K562 (cell line): ENCODE measurements around the gene BLOC1S4. TPM values are rescaled to one million over a fixed set of nuclear protein-coding genes. Genes with fewer than 3 reads are reported as not detected.

Experiments used
- ATAC-seq: fragments of 200-7000 bp; cut with Tn5 transposase; 3 replicates; pipeline ENCODE4 v1.9.1; 2020; ENCODE audit warnings: moderate library complexity
- BruUV-seq: library from RNA; stranded (reverse); fragments of 400-500 nt; replicated peaks from 2 replicates; lab custom pipeline; 2021; lab: Mats Ljungman, UMichigan
- CTCF ChIA-PET: fragments of 300-600 bp; formaldehyde crosslinking; extraction: SDS; loops from one replicate; lab custom pipeline; 2021; ENCODE audit warnings: low intra/inter-chr PET ratio; lab: Yijun Ruan, JAX
- POLR2A ChIA-PET: fragments of 300-600, 350-650 bp; sonication (Branson Sonifier 250); formaldehyde crosslinking; extraction: SDS; loops from one replicate; lab custom pipeline; 2021; ENCODE audit warnings: antibody characterized with exemption, inconsistent platforms; lab: Yijun Ruan, JAX
- DNase-seq, 4 experiments: peaks; one replicate each; pipeline versions ENCODE4 v3.0.0 to v3.0.0-alpha.2; 2011 to 2018; ENCODE audit warnings: low spot score in 3 of 4, mixed read lengths in 3 of 4; ENCODE audit errors: extremely low read depth in 1 of 4
- FAIRE-seq: peaks from 2 replicates; lab custom pipeline; 2011; peaks lifted over from hg19 to GRCh38; lab: Jason Lieb, UNC
- H2AFZ ChIP-seq: 2 replicates; pipeline ENCODE4 v1.6.0; 2011; ENCODE audit warnings: low read depth, low read length, control low read depth, inconsistent platforms
- H3K27ac ChIP-seq: fragments of 200-600 bp; 3 replicates; pipeline ENCODE4 v1.8.0; 2011; ENCODE audit warnings: low read depth, mild to moderate bottlenecking, control low read depth, inconsistent platforms, low read length, moderate library complexity, mixed read lengths; ENCODE audit errors: extremely low read depth
- H3K27me3 ChIP-seq, 2 experiments: fragments of 300-600 bp in 1 of 2; 2 replicates in 1 of 2; 3 replicates in 1 of 2; pipeline versions ENCODE4 v1.6.0 to v1.8.0; 2011; ENCODE audit warnings: inconsistent platforms in 2 of 2, low read length in 2 of 2, mild to moderate bottlenecking in 1 of 2, mixed read lengths in 1 of 2, moderate library complexity in 1 of 2; ENCODE audit not compliant: control insufficient read depth in 2 of 2, insufficient read depth in 2 of 2
- H3K36me3 ChIP-seq: fragments of 300-600 bp; 3 replicates; pipeline ENCODE4 v1.8.0; 2011; ENCODE audit warnings: mild to moderate bottlenecking, low read length, inconsistent platforms; ENCODE audit not compliant: control insufficient read depth, insufficient read depth
- H3K4me1 ChIP-seq, 2 experiments: fragments of 200-600 bp in 1 of 2; replicated peaks in 1 of 2; 2 replicates in 1 of 2; 3 replicates in 1 of 2; pipeline versions ENCODE4 v1.5.1 to v1.8.0; 2011; ENCODE audit warnings: inconsistent platforms in 2 of 2, low read length in 2 of 2, mild to moderate bottlenecking in 1 of 2, mixed read lengths in 1 of 2, moderate library complexity in 1 of 2; ENCODE audit not compliant: control insufficient read depth in 2 of 2, insufficient read depth in 2 of 2
- H3K4me2 ChIP-seq: 2 replicates; pipeline ENCODE4 v1.6.1; 2011; ENCODE audit warnings: low read length, control low read depth, inconsistent platforms, mixed read lengths; ENCODE audit not compliant: insufficient read depth
- H3K4me3 ChIP-seq: fragments of 200-600 bp; sonication (generic), shearing (Covaris generic); 2 replicates; pipeline ENCODE4 v1.5.1; 2016; ENCODE audit warnings: control low read depth, inconsistent platforms
- H3K79me2 ChIP-seq: fragments of 200-600 bp; 3 replicates; pipeline ENCODE4 v1.8.0; 2011; ENCODE audit warnings: low read length, inconsistent platforms; ENCODE audit not compliant: control insufficient read depth, insufficient read depth
- H3K9ac ChIP-seq, 2 experiments: 2 replicates each; pipeline versions ENCODE4 v1.6.0 to v1.6.1; 2011; ENCODE audit warnings: low read depth in 2 of 2, low read length in 2 of 2, control low read depth in 1 of 2, inconsistent platforms in 1 of 2, mild to moderate bottlenecking in 1 of 2, mixed read lengths in 1 of 2; ENCODE audit not compliant: insufficient read depth in 1 of 2
- H3K9me1 ChIP-seq: one replicate; pipeline ENCODE4 v1.6.0; 2011; ENCODE audit warnings: inconsistent platforms, mild to moderate bottlenecking, low read length, moderate library complexity; ENCODE audit not compliant: control insufficient read depth, insufficient read depth
- H3K9me3 ChIP-seq: replicated peaks from 2 replicates; pipeline ENCODE4 v1.5.1; 2011; ENCODE audit warnings: low read depth, low read length, inconsistent platforms; ENCODE audit not compliant: control insufficient read depth, insufficient read depth
- H4K20me1 ChIP-seq: replicated peaks from 2 replicates; pipeline ENCODE4 v1.6.1; 2011; ENCODE audit warnings: low read length, inconsistent platforms, mixed read lengths; ENCODE audit not compliant: control insufficient read depth, insufficient read depth
- CREM ChIP-seq: IDR thresholded peaks from 2 replicates; pipeline ENCODE4 v1.6.1; 2014; ENCODE audit warnings: antibody characterized with exemption, low read depth
- ESRRB ChIP-seq: fragments of 250-450 bp; sonication (Bioruptor Pico); IDR thresholded peaks from 2 replicates; pipeline ENCODE4 v1.5.0; 2020; ENCODE audit warnings: mild to moderate bottlenecking, moderate library complexity, borderline replicate concordance
- LEF1 ChIP-seq: fragments of 450-650 bp; IDR thresholded peaks from 2 replicates; pipeline ENCODE4 v1.6.1; 2016; ENCODE audit warnings: mild to moderate bottlenecking
- MBD2 ChIP-seq: sonication (generic); IDR thresholded peaks from 2 replicates; pipeline ENCODE4 v1.6.1; 2016; ENCODE audit warnings: low read depth, borderline replicate concordance
- MCM2 ChIP-seq: fragments of 450-650 bp; IDR thresholded peaks from 2 replicates; pipeline ENCODE4 v1.6.1; 2017; ENCODE audit warnings: low read depth, mild to moderate bottlenecking
- MED1 ChIP-seq: sonication (generic); formaldehyde crosslinking; IDR thresholded peaks from 2 replicates; pipeline ENCODE4 v1.8.1; 2023; ENCODE audit warnings: missing genetic modification reagents, borderline replicate concordance
- RBM34 ChIP-seq: fragments of 200-400 bp; formaldehyde crosslinking; IDR thresholded peaks from 2 replicates; pipeline ENCODE4 v1.6.1; 2018; ENCODE audit warnings: low read length, borderline replicate concordance; ENCODE audit not compliant: insufficient read depth
- SAFB2 ChIP-seq: fragments of 200-400 bp; formaldehyde crosslinking; IDR thresholded peaks from 2 replicates; pipeline ENCODE4 v1.6.1; 2018; ENCODE audit warnings: borderline replicate concordance, low read length, low read depth, moderate library complexity; ENCODE audit not compliant: severe bottlenecking
- TCF7L2 ChIP-seq: fragments of 150-350 bp; IDR thresholded peaks from 2 replicates; pipeline ENCODE4 v1.6.1; 2016; ENCODE audit warnings: low read depth, mild to moderate bottlenecking, low read length, moderate library complexity
- VEZF1 ChIP-seq: fragments of 200-800 bp; sonication (Bioruptor generic); IDR thresholded peaks from 2 replicates; pipeline ENCODE4 v1.6.1; 2017; ENCODE audit warnings: missing genetic modification characterization, missing compliant biosample characterization
- YY1 ChIP-seq, 3 experiments: IDR thresholded peaks; 2 replicates each; pipeline ENCODE4 v1.6.1; 2011; ENCODE audit warnings: low read length in 2 of 3, mild to moderate bottlenecking in 2 of 3, moderate library complexity in 2 of 3, borderline replicate concordance in 1 of 3, control low read depth in 1 of 3, low read depth in 1 of 3; ENCODE audit not compliant: insufficient read depth in 3 of 3, insufficient replicate concordance in 2 of 3, control insufficient read depth in 1 of 3, insufficient read length in 1 of 3; ENCODE audit errors: extremely low read depth in 1 of 3
- ZC3H11A ChIP-seq: IDR thresholded peaks from 2 replicates; pipeline ENCODE4 v1.6.1; 2012; ENCODE audit warnings: low read depth, low read length, improper control_type of control experiment
- ZFX ChIP-seq: sonication (generic); formaldehyde crosslinking; IDR thresholded peaks from 2 replicates; pipeline ENCODE4 v1.8.0; 2022; ENCODE audit warnings: mild to moderate bottlenecking, missing genetic modification reagents, moderate library complexity
- ZKSCAN8 ChIP-seq: fragments of 200-800 bp; sonication (Bioruptor generic); IDR thresholded peaks from 2 replicates; pipeline ENCODE4 v1.6.1; 2016; ENCODE audit warnings: missing genetic modification characterization, missing compliant biosample characterization
- ZNF224 ChIP-seq: sonication (generic); formaldehyde crosslinking; IDR thresholded peaks from 2 replicates; pipeline ENCODE4 v1.8.0; 2022; ENCODE audit warnings: mild to moderate bottlenecking, missing genetic modification reagents
- ZNF511 ChIP-seq: sonication (generic); formaldehyde crosslinking; IDR thresholded peaks from 2 replicates; pipeline ENCODE4 v1.8.0; 2022; ENCODE audit warnings: mild to moderate bottlenecking, missing genetic modification reagents
- WGBS: fragments of 100-300 bp; shearing (Covaris generic); methylation state at CpG from one replicate; pipeline ENCODE4 v1.1.6; 2016; ENCODE audit warnings: low coverage, mixed read lengths; ENCODE audit not compliant: insufficient coverage; ENCODE audit errors: missing lambda C conversion rate; 5-methylcytosine and 5-hydroxymethylcytosine counted together
- in situ Hi-C: fragments of 300-500 bp; cut with MboI; formaldehyde crosslinking; loops from 4 replicates; pipeline ENCODE4 v1.15.0; 2018; ENCODE audit warnings: inconsistent platforms, mixed read lengths
- intact Hi-C: fragments of 100-400 bp; cut with micrococcal nuclease; formaldehyde crosslinking; loops from 2 replicates; pipeline ENCODE4 v1.14.2; 2022
- polyA plus RNA-seq, 8 experiments: library from polyadenylated mRNA; depleted of rRNA in 4 of 8; stranded (reverse) in 5 of 8; unstranded in 3 of 8; fragments of >200 nt; fragmentation: Nextera tagmentation in 2 of 8; fragmentation: Illumina TruSeq in 1 of 8; extraction: Ambion mirVana in 2 of 8; extraction: Trizol in 1 of 8; gene quantifications; 2 replicates each; pipeline versions ENCODE4 v1.2.1 to v1.2.3, GENCODE V29; 2011 to 2014; ENCODE audit warnings: inconsistent platforms in 1 of 8, missing spikeins in 1 of 8
- total RNA-seq, 7 experiments: library from RNA; depleted of rRNA in 6 of 7; stranded (reverse); fragments of >200 nt in 6 of 7; fragmentation: Illumina TruSeq in 2 of 7; extraction: Trizol in 2 of 7; gene quantifications; 2 replicates each; pipeline versions ENCODE4 v1.2.1 to v1.2.3, GENCODE V29; 2011 to 2021; ENCODE audit warnings: low replicate concordance in 1 of 7
- TF ChIP-seq, protein P1 (sequence below): fragments of 250-450 bp; sonication (Bioruptor Pico); IDR thresholded peaks from 2 replicates; pipeline ENCODE4 v1.5.0; 2021; ENCODE audit warnings: mild to moderate bottlenecking, moderate library complexity

Gene BLOC1S4
- total and polyA plus RNA-seq, 9 of the 15 experiments (the other 6 are each of a cell fraction or from before 2014, with no cell fraction given): 3.1 to 31.6 (median 11.2) TPM

GRCh38 chr4:6753103-6753560 lies 37.2 kb downstream of the BLOC1S4 start:
- H4K20me1 ChIP-seq: no peaks in the 10 kb centered on the region
- H3K9me1 ChIP-seq: no peaks in the 10 kb centered on the region
- H3K9ac ChIP-seq: peak overlapping the region; percentile 57 to 84
- no peaks in the 10 kb centered on the region for H3K9me3 ChIP-seq
- intact Hi-C loops (loop anchor here (2.0 kb wide), 1 partner anchor 22 kb away; no protein-coding TSS in a partner anchor), in situ Hi-C loops (no loop called here)
- peak; percentile 63 to 85 (median 76) for DNase-seq
- CTCF ChIA-PET: no interaction called here
- POLR2A ChIA-PET: interaction anchor here (0.6 to 0.9 kb wide), 3 partner anchors 22 to 68 kb away, joined by 3 to 4 read pairs (median 4); no protein-coding TSS in a partner anchor
- H3K4me3 ChIP-seq: no peak overlapping the region
- H3K79me2 ChIP-seq: no peaks in the 10 kb centered on the region
- BruUV-seq: no TSS peak
- 24% methylated on average over 15 of the region's 18 CpGs for WGBS
- H3K36me3 ChIP-seq: no peaks in the 10 kb centered on the region
- peaks cover 54 to 60% of the 10 kb centered on the region in 2 experiments for H3K4me1 ChIP-seq
- H3K27ac ChIP-seq: peak overlapping the region; percentile 80
- peak; percentile 83 for ATAC-seq
- H3K27me3 ChIP-seq: no peaks in the 10 kb centered on the region
- peak overlapping the region; percentile 71 for H3K4me2 ChIP-seq
- peak; percentile 82 for FAIRE-seq
- peak overlapping the region; percentile 94 for H2AFZ ChIP-seq
- TF ChIP-seq MBD2: no peak
- no peak for TF ChIP-seq ESRRB
- TF ChIP-seq ZC3H11A: no peak
- no peak for TF ChIP-seq ZKSCAN8 (CRISPR knock-in tag)
- TF ChIP-seq, protein P1, sequence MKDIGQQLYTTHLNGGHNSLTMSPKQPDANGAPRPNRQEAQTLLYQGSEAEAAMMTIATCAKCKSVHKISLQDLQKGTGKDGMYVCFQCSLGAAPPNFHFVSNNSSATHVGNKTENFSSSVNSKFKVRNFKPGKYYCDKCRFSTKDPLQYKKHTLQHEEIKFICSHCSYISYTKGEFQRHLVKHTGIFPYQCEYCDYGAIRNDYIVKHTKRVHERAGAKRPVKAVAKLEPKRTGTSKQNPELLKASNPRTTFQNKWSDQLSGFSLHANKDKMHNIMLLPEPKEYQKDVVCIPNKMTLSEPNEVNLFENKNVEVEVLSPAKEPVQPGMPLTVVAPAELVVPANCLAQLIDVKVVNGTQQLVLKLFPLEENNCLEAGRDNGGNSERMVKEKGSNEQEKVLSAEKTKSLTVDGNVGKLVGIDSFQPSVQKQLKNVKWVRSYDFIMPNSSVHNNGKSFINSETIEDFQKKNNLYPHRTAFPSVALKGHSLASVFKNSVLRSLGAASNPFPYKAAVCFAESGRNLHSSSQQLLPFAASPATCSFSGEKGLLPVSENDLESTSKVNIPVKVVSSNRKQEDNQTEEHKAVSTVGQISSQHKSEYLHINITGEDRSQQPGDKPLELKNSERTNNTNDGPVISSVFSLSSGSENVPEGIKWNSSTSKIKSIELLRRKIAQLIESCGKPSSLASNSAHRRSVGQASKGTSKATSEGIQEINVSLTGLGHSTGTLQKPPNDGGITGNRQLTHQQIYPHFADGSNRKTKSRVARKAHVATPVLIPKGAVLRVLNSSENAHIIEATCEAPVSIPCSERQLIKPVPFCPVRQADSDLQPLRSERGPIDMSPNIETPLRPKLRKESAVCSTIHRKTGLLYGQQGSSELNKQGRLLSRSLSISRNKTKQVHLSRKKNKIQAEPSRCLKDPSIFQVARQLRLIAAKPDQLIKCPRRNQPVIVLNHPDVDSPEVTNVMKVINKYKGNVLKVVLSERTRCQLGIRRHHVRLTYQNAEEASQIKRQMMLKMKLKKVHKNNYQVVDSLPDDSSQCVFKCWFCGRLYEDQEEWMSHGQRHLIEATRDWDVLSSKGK (CRISPR knock-in tag): no peak
- TF ChIP-seq SAFB2: no peak
- peak; percentile 89 for TF ChIP-seq ZFX (CRISPR knock-in tag)
- no peak for TF ChIP-seq RBM34
- no peak; the same call in 1 of the 2 replicates for TF ChIP-seq LEF1
- no peak for TF ChIP-seq YY1 (IDR thresholded peaks at IDR 0.05; ENCODE audit: borderline replicate concordance in 1 of 3, control insufficient read depth in 1 of 3, extremely low read depth in 1 of 3, insufficient read depth in 3 of 3, insufficient read length in 1 of 3, insufficient replicate concordance in 2 of 3, low read depth in 1 of 3, low read length in 2 of 3)
- no peak for TF ChIP-seq ZNF224 (CRISPR knock-in tag)
- TF ChIP-seq ZNF511 (CRISPR knock-in tag): peak; percentile 69; the same call in 1 of the 2 replicates
- TF ChIP-seq VEZF1 (CRISPR knock-in tag): no peak
- TF ChIP-seq CREM: no peak
- TF ChIP-seq MED1 (CRISPR knock-in tag): no peak
- no peak for TF ChIP-seq TCF7L2
- no peak for TF ChIP-seq MCM2
